GM12801 (cell line): ENCODE measurements around the gene MUTYH.

Experiments
- CTCF ChIP-seq: IDR thresholded peaks from one replicate; pipeline ENCODE4 v1.5.1; 2011; ENCODE audit warnings: control low read depth; ENCODE audit not compliant: insufficient read length; ENCODE audit errors: extremely low read depth

MUTYH gene

GRCh38 chr1:45339789-45340558 is at the start of gene MUTYH, which contains the start of gene TOE1:
TSS of gene MUTYH (minus strand) at chr1:45340440. CDS start at chr1:45334505, 5,935 bp downstream.
TSS of gene TOE1 (plus strand) at chr1:45340170. CDS start at chr1:45340253, 83 bp downstream.
- TF ChIP-seq CTCF, result no peak

- TF ChIP-seq CTCF, result no peak
Observed at GRCh38 chr1:45386219-45386618, 46.0 kb upstream of the MUTYH start.

- TF ChIP-seq CTCF, result no peak
Observed at GRCh38 chr1:45385302-45385701, 45.1 kb upstream of the MUTYH start.

- TF ChIP-seq CTCF, result no peak
Observed at GRCh38 chr1:45383191-45383590, 43.0 kb upstream of the MUTYH start.

GRCh38 chr1:45381243-45381642 is 41.0 kb upstream of the MUTYH start:
- TF ChIP-seq CTCF, result no peak

GRCh38 chr1:45380730-45381129 is 40.5 kb upstream of the MUTYH start:
- no peak for TF ChIP-seq CTCF

- TF ChIP-seq CTCF, result no peak
Observed at GRCh38 chr1:45380125-45380524, 39.9 kb upstream of the MUTYH start.
